Epithelial cell of esophagus (primary cell): ENCODE measurements around the gene RASGRF2.

Source experiments
- DNase-seq: peaks from one replicate; pipeline ENCODE4 v3.0.0; 2010; ENCODE audit warnings: low read depth
- H3K4me3 ChIP-seq: 2 replicates; pipeline ENCODE4 v1.5.1; 2011; ENCODE audit warnings: mild to moderate bottlenecking, low read length, control low read depth
- TF ChIP-seq, protein P1 (sequence below): IDR thresholded peaks from 2 replicates; pipeline ENCODE4 v1.5.1; 2011; ENCODE audit warnings: low read depth, mild to moderate bottlenecking, low read length, control low read depth, inconsistent platforms; ENCODE audit not compliant: insufficient read depth; ENCODE audit errors: missing control alignments

RASGRF2 gene

DNA sequence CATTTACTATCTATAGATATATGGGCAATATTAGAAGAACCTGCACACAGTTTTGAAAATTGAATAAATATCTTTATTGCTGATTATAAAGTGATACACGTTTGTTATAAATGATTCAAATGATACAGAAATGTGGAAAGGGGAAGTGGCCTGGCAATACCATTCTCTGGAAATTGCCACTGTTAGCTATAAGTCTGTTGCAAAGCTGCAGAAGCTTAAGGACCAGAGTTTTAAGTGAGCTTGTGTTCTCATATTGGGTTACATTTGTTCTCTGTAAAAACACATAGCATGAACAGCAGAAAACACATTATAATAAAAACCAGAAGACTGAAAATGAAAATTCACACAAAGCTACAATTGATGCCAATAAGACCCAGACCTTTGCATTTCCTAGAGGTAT is 59.6 kb downstream of the RASGRF2 start:
- H3K4me3 ChIP-seq, result no peak overlapping the region
- TF ChIP-seq, protein P1, sequence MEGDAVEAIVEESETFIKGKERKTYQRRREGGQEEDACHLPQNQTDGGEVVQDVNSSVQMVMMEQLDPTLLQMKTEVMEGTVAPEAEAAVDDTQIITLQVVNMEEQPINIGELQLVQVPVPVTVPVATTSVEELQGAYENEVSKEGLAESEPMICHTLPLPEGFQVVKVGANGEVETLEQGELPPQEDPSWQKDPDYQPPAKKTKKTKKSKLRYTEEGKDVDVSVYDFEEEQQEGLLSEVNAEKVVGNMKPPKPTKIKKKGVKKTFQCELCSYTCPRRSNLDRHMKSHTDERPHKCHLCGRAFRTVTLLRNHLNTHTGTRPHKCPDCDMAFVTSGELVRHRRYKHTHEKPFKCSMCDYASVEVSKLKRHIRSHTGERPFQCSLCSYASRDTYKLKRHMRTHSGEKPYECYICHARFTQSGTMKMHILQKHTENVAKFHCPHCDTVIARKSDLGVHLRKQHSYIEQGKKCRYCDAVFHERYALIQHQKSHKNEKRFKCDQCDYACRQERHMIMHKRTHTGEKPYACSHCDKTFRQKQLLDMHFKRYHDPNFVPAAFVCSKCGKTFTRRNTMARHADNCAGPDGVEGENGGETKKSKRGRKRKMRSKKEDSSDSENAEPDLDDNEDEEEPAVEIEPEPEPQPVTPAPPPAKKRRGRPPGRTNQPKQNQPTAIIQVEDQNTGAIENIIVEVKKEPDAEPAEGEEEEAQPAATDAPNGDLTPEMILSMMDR, result no peak
- no peak for DNase-seq

DNA sequence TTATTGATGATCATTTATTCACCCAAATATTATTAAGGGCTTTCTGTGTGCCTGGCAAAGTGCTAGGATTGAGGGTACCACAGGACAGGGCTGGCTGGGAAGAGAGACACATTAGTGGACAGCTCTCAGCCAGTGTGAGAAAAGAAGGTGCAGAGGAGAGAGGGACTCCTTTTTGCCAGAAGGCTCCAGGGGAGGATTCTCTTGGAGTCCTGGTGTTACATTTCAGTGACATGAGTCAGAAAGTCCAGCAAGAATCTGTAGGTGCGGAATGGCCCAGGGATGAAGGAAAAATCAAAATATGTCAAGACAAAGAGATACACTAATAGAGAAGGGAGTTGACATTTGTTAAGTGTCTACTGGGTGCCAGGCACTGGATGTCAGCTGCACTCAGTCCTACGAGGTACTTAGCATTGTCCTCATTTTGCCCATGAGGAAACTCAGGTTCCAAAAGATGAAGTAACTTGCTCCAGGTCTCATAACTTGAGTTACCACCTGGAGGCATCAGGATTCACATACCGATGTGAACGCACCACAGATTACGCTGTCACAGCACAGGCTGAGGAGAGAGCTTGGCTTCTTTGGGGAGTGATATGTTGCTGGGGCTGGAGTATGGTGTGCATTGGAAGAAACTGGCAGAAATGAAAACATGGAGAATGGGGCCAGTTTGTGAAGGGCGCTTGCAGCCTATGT is 60.5 kb downstream of the RASGRF2 start:
- TF ChIP-seq, protein P1, result no peak
- no peak overlapping the region for H3K4me3 ChIP-seq
- peak; percentile 33 for DNase-seq

GRCh38 chr5:81021486-81021885 is 61.3 kb downstream of the RASGRF2 start:
- DNase-seq, result no peak
- TF ChIP-seq, protein P1, result no peak
- H3K4me3 ChIP-seq, result no peak overlapping the region

DNA sequence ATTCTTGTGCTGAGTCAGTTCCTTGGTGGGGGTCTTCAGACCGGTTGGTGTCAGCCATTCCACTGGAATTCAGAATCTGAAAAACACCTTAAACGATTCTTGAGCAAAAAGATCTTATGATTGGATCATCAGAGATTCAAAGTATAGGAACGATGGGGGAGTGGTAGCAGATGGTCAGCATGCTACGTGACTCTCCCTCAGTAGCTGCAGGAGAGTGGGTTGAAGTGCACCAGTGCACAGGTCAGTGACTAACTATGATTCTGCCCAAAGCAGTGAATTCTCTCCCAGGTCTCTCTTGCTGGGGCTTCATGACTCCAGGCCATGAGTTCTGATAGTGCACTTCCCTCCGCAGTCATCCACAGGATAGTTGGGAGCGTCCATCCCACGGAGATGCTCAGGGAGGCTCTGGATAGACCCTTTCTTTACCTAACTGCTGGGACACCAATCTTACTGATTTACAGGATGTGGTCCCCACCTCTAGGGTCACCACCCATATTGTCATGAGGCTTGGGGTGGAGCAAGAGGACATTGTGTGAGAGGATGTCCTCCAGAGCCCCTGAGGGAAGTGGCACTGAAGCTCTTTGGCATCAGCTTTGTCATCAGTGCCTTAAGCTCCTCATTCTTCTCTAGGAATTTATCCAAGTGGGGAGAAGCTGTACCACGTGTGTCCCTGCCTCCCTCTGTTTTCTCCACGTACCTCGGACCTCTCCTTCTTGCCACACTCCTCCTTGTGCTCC is 62.0 kb downstream of the RASGRF2 start:
- no peak for DNase-seq
- H3K4me3 ChIP-seq, result no peak overlapping the region
- TF ChIP-seq, protein P1, result no peak

DNA sequence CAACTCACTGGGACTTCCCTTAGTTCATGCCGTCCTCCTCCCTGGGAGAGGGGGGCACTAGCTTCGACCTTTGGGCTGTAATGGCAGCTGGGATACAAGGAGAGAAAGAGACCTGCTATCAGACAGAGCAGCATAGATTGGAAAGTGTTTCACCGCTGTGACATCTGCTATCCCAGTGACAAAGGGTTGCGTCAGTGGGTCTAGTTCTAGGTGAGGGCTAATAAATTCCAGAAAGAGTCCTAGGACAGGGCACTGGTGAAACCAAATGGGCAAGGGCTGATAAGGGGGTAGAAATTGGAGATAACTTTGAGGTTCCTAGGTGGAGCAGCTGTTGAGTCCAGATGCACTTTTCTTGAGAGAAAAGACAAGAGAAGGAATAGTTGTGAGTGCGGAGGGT is 62.5 kb downstream of the RASGRF2 start:
- TF ChIP-seq, protein P1, result no peak

GRCh38 chr5:81023261-81023970 is 63.3 kb downstream of the RASGRF2 start:
- TF ChIP-seq, protein P1, result no peak
- H3K4me3 ChIP-seq, result no peak overlapping the region
- DNase-seq, result no peak

More for the DNA sequence above, 62.5 kb downstream of the RASGRF2 start:
- no peak overlapping the region for H3K4me3 ChIP-seq
- no peak for DNase-seq
